Hepatic stellate cell (primary cell): Measurements from ENCODE around the gene OR9Q1.

Experiments
- DNase-seq: peaks from one replicate; pipeline ENCODE4 v3.0.0; 2011; ENCODE audit warnings: low spot score

OR9Q1 gene

DNA sequence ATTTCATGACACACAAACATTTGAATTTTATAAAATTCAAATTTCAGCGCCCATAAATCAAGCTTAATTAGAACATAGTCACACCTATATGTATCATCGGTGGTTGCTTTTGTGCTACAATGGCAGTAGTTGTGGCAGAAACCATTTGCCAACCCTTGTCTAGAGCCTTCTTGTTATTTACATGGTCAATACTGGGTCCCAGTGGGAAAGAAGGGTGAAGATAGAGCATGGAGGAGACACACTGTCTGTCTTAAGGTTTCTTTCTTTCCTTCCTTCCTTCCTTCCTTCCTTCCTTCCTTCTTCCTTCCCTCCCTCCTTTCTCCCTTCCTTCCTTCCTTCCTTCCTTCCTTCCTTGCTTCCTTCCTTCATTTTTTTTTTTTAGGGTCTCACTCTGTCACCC lies 10.8 kb downstream of the OR9Q1 start:
- DNase-seq = no peak

DNA sequence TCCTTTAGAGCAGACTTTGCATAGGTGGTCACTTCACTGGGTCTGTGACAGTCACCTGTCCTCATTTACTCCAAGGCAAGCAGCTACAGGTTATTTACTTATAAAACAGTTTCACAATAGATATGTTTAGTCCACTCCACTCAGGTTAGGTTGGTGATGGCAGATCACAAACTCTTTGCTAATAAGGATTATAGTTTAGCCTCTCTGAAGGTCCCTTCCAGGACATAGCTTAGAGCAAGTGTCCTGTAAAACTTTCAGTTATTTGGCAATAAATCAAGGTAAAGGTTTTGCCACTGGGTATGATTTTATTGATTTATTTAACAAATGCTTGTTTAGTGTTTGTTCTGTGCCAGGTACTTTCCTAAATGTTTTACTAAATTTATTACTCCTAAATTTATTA lies 15.9 kb downstream of the OR9Q1 start:
- DNase-seq = no peak

DNA sequence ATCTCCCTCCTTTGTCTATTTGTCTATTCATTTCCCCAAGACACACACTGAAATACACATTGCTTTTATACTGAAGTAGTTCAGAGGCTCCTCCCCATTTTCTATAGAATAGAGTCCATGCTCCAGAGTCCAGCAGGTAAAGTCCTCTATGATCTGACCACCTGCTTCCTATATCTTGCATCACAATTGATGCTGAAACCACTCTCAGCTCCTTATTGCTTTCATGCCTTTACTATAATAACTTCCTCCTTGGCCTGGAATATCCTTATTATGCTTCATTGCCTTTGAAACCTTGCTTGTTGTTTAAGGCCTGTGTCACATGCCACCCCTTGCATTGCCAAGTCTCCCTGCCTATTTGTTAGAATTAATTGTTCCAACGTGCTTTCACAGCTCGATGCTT lies 19.7 kb downstream of the OR9Q1 start:
- DNase-seq = no peak

DNA sequence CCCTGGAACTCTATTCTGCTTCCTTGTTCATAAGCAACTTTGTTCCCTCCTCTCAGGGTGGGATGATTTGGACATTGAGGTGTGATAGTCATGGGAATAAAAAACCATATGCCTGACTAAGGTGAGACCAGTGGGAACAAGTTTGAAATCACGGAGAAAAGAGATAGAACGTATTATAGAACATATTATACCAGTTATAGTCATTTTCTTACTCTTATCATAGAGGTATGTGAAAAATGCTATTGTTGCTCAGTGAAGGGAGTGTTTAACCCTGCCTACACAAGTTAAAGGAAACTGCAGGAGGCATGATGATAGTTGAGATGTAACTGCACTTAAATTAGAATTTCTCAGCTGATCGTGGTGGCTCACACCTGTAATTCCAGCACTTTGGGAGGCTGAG lies 22.6 kb downstream of the OR9Q1 start:
- no peak for DNase-seq

DNA sequence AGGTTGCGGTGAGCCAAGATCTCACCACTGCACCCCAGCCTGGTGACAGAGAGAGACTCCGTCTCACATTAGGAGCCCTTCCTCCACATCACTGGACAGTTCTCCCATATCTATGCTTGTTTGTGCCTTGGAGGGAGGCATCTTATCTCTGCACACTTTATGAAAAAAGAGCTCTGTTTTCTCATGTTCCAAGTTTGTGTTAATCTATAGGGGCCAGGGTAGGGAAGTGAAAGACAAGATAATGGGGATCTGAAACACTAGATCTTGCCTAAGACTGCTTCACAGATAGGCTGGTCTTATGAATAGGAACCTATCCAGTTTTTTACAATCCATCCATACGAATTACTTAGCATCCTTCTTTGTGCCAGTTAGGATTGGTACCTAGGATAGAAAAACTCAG lies 24.1 kb downstream of the OR9Q1 start:
- DNase-seq = no peak

DNA sequence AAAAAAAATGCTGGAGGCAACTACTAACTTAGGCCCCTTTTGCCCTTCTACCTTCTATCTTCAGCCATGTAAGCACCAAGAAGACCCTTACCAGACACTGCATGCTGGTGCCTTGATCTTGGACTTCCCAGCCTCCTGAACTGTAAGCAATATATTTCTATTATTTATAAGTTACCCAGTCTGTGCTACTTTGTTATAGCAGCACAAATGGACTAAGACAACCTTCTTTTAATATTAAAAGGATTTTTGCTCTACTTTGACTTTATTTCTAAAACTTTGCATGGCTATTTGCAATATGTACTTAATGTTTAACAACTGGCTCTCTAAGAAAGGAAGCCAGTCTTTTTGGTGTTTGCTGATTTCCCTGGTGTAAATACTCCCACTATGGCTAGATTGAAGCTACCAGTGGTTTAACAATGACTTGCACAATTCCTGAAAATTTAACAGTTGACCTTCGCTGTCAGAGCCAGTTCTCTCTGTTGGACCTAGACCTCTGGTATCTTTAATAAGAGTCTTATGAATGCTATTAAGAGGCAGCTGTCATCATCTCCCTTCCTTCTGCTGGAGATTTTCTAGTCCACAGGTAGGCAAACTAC lies 32.2 kb downstream of the OR9Q1 start:
- DNase-seq = no peak

DNA sequence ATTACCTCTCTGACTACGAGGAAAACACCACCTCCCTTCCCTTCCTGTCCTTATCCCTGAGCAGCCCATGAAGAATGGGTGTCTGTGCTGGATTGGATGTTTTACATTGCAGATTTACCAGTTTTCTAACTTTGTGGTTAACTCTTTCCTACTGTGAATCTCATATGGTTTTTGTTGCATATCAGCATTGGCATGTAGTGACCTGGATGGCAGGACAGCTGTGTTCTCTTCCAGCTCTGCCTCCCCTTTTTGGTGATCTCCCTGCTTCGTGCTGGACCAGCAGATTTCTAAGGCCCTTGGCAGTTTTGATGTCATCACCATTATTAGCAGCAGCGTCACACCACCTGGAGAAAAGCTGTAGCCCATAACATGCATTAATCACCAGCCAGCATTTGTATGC lies 33.8 kb downstream of the OR9Q1 start:
- DNase-seq = no peak

DNA sequence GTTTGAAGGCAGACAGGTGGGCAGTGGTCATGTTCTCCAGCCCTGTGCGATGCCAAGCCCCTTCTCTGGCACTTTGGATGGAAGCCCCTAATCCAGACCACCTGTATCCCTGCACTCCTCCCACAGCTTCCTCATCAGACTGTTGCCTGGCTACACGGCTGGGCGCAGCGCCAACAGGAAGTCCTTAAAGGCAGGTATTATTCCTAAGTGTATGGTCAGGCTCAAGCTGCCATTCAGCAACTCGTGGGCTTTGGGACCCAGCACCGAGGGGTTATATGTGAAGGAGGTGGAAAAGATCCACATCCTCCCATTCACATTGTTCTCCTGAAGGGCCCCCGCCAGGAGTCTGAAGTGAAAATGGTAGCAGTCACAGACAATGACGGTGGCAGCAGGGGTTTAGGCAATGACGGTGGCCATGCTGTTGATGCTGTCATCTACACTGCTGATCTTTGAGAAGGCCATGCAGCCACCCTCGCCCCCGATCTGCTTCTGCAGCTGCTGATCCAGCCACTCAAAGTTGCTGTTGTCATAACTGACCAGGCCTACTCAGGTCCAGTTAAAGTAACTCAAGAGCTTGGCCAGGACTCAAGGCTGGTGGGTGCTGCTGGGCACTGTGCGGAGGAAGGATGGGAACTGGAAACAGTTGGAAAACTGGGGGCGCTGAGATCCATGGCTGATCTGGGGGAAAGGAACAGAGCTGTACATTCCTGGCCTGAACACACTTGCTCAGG lies 34.8 kb downstream of the OR9Q1 start:
- DNase-seq = no peak

DNA sequence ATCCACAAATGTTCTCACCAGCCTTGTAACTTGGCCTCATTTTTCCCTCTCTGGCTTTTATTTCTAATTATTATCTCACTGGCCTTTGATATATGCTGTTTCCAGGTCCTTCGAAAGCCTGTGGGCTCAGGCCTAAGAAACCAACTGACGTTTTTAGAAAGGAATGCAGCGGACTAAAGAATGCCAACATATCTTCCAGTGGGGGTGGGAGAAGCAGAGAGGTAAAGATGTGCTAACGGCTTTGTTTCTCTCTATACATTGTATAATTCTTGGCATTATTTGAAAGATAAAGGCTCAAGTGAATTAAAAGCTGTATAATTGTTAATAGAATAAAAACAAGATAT lies 35.3 kb downstream of the OR9Q1 start:
- DNase-seq = peak; percentile 40

DNA sequence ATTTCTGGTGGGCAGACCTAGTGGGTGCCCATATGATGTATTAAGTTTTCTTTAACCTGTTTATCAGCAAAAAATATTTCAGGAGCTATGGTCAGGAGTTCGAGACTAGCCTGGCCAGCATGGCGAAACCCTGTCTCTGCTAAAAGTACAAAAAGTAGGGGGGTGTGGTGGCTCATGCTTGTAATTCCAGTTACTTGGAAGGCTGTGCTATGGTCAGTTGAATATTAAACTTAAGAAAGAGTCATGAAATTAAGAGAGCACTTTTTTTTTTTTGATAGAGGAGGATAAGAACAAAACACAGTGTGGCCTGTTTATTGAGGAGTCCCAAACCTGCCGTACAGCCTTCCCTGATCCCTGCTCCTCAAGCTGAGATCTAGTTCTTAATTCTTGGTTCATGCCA lies 36.9 kb downstream of the OR9Q1 start:
- no peak for DNase-seq

DNA sequence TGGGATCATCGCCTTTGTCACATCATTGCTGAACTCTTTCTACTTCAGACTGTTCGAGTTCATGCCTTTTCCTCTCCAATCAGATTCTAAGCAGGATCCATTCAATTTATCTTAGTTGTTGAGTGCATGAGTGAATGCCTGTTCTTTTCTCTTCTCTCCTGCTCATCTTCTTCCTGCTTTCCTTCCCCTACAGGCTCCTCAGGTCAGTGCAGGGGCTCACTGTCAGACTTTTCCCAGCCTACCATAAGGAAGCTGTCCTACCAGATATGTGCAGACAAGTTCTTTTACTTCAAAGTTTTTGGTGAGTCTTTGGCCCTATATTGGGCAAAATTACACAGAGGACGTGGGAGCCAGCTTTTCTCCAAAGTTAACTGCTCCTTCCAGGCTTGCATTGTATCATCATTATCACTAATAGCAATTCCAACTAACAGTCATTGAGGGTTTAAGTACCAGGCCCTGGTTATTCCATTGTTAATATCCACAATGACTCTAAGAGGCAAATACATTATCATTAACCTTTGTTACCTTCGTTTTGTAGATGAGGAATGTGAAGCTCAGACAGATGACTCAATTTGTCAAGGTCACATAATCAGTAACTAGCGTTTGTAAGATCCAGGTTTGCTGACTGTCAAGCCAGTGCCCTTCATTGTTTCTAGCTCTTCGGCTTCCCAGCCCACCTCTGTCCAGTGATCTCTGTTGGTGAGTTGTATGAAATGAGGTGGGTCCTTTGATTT lies 37.4 kb downstream of the OR9Q1 start:
- no peak for DNase-seq

DNA sequence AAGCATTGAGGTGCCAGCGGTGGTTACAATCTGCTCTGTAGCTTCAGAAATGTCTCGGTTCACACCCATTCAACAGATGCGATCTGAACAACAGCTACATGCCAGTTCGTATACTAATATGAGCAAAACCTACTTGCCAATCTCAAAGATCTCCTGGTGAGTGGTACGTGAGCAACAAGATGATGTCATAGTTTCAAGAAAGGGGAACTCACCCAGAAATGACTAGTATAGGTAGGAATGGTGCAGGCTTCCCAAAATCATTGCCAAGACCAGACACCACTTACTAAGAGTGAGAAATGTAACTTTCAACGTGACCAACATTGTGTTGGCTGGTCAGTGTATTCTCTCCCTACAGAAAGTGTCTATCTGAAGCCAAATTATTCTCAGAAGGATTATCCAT lies 38.1 kb downstream of the OR9Q1 start:
- peak; percentile 9 for DNase-seq

DNA sequence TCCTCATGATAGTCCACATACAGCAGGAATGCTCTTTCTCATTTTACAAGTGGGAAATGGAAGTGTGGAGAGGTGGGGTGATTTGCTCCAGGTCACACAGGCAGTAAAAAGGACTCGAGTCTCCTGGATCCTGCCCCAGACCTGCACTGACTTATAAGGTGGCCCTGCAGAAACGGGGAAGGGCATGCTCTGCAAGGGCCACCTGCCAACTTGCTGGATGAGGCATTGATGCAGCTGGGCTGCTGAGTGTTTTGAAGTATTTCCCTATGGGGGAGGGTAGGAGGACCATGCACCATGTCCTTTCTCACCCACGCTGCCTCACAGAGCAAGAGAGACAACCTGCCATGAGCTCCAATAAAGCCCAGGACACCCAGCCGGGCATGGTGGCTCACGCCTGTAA lies 44.0 kb downstream of the OR9Q1 start:
- DNase-seq = no peak

DNA sequence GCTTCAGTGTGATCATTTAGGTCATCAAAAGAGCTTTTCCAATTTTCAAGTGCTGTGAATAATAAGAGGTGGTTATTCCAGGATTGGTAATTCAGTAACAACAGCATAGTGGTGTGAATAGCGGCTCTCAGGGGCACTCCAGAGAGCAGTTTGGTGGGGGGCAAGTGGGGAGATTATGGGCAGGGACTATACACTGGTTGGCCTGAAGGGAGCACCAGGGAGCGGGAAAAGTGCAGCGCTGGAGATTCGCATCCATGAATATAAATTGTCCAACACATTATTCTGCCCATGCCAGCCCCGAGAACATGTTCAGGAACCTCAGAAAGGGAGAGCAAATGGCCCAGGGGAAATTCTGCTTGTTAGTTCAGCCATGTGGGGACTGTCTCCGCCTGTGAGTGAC lies 45.0 kb downstream of the OR9Q1 start:
- DNase-seq = no peak

DNA sequence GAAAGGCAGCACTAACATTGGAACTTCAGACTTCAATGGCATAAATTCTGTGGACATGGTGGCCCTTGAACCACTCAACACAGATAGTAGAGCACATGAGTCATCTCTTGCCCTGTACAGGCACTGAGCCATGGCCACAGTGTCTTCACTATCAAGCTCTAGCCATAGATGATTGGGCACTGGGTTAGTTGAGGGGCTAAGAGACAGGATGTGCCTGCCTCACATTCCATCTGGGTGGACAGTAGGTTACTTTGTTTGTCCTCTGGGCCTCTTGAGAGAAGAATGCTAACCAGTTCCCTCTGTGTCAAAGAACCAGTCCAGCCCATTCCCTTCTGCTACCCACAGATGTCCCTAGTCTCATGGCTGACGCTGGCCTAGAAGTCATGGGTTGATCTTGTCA lies 46.9 kb downstream of the OR9Q1 start:
- no peak for DNase-seq

DNA sequence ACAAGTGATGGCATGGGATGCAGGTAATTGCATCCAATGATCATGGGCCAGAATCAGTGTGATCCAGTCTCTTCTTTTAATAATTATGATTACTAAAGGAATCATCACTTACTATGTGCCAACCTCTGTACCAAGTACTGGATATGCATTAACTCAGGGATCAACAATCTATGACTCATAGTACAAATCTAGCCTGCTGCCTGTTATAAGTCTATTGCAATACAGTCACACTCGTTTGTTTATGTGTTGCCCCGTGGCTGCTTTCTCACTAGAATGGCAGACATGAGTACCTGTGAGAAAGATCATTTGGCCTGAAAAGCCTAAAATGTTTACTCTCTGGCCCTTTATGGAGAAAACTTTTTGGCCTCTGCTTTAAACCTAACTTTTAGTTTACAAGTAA lies 52.1 kb downstream of the OR9Q1 start:
- DNase-seq = no peak

DNA sequence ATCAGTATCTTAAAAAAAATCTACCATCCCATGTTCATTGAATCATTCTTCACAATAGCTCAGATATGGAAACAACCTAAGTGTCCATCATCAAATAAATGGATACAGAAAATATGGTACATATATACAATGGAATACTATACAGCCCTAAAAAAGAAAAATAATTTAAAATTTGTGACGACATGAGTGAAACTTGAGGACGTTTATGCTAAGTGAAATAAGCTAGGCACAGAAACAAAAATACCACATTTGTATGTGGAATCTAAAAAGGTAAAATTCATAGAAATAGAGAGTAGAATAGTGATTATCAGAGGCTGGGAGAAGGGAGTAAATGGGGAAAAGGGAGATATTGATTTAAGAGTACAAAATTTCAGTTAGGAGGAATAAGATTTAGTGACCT lies 62.8 kb downstream of the OR9Q1 start:
- no peak for DNase-seq

DNA sequence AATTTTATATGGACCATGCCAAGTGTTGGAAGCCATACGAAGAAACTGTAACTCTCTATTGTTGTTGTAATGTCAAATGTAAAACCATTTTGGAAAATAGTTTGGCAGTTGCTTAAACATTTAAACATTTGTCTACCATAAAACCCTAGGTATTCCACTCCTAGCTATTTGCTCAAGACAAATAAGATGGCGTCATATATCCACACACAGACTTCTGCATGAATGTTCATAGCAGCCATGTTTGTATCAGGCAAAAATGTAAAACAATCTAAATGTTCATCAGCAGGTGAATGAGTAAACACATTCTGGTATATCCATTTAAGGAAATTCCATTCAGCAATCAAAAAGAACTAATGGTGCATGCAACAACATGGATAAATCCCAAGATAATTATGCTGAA lies 73.8 kb downstream of the OR9Q1 start:
- DNase-seq = no peak

DNA sequence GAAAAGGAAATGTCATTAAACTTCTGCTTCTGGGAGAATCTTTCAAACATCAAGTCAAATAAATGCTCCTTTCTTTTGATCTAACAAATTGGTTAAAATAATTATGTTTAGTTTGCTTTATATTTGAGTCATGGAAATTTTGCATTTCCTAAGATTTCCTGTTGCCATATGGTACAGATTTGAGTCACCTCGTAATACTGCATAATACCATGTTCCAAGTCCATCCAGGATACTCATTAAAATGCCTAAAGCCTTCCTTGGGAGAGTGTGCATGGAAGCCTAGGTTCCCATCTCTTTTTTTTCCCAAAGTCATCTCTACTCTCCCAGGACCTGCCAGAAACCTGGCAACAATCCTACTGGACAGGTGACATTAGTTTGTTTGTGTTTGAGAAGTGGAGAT lies 97.4 kb downstream of the OR9Q1 start:
- DNase-seq = no peak

DNA sequence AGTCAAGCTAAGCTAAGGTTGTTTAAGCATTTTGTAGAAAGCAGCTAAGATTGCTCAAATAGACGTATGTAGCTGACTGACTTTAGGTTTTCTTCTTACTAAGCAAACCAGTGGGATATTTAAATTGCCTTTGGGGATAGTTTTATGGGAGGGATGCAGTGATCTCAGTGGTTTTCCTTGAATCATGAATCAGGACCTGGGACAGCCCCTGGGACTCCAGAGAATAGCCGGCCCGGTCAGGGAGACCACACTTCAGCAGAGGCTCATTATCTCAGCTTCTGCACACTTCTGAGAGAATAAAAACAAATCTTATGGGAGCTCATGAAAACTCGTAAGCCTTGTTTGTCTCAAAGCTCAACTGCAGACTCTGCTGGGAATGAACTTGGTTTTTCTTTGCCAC lies 101.8 kb downstream of the OR9Q1 start, which contains the start of gene OR9I1:
Gene OR9I1 (minus strand): TSS at position 62 of the 400 bp plus-strand sequence. CDS start 6,086 bp downstream, outside the sequence.
- no peak for DNase-seq

DNA sequence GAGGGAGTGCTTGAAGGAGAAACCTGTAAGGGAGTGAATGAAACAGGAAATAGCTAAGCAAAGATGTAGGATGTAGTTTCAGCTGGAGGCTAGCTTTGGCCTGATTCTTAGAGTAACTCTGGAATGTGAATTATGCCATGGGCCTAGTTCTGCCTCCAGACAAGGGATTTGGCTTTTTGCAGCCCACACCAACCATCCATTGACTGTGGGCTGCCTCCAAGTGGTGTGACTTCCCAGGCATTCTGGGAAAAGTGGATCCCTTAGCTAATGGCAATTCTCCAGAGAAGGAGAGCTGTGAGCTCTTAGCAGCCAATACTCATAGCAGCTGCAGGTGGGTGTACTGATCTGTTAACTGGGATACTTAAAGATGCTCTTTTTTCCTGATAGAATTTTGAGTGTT lies 103.7 kb downstream of the OR9Q1 start:
- no peak for DNase-seq

DNA sequence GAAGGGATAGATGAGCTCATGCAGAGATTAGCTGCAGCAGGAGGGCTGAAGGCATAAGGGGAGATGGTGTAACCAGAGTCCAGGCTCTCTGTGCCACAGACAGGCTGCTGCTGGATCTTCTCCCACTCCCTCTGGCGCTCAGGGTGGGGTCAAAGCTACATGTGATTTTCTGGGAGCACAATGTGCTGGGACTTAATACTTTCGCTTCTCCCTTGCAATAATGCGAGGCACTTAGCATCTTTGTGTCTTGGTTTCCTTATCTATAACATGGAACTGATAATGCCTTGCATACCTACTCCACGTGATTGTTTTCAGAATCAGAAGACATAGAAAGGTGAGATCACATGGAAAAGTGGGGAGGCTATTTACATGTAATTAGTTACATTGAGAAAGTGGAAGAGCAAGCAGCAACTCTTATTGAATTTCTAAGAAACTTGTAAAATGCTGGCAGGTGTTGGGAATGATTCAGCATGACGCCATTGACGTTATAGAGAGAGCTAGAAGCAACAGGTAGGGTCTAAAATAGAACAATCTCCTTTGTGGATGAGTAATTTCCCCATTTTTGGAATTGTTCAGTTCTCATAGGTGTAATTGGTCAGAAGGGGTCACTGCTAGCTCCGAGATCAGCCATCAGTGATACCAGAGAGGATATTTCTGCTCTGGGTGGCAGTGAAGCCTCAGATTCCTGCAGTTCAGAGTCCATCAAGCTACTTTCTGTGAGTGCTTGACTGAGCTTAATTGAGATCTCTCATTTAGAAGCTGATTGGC lies 109.8 kb downstream of the OR9Q1 start:
- no peak for DNase-seq

DNA sequence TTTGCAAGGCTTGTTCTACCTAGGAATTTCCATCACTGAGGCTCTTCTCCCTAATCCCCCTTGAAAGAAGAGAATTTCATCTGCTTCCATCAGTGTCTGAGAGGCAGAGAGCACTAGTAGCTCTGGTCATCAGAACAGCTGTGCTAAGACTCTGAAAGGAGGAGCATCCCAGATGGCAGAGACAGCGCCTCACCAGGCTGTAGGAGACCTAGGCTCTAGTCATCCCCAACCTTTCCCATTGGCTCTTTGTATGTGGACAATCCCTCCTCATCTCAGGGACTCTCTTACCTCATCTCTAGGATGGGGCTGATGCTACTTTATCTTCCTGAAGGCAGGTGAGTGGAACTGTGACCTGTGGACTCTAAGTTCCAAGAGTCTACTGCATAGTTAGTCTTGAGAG lies 110.5 kb downstream of the OR9Q1 start:
- no peak for DNase-seq
